Measurements from ENCODE around the gene ASXL2. TPM values are rescaled to one million over a fixed set of nuclear protein-coding genes. Genes with fewer than 3 reads are reported as not detected.

Gene ASXL2
- total and polyA plus RNA-seq, 2 of the 13 experiments (the other 11 are each of a cell fraction or from before 2014, with no cell fraction given), result 12.1 to 19.2 TPM

DNA sequence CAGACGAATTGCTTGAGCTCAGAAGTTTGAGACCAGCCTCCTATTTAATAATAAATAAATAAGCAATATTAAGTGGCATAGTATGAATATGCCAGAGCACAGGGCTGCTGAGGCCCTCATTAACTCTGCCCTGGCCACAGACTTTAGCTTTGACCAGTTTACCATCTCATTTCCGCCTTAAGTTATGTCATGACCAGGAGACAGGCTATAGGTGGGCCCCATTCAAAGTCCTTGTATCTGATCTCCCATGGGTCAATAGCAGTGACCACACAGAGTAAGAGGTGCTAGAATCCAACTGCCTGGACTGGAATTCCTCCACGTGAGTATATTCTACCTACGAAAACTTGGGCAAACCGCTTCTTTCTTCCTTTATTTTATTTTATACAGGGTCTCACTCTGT, 13.4 kb upstream of the ASXL2 start (continued):
- TF ChIP-seq, protein P1, sequence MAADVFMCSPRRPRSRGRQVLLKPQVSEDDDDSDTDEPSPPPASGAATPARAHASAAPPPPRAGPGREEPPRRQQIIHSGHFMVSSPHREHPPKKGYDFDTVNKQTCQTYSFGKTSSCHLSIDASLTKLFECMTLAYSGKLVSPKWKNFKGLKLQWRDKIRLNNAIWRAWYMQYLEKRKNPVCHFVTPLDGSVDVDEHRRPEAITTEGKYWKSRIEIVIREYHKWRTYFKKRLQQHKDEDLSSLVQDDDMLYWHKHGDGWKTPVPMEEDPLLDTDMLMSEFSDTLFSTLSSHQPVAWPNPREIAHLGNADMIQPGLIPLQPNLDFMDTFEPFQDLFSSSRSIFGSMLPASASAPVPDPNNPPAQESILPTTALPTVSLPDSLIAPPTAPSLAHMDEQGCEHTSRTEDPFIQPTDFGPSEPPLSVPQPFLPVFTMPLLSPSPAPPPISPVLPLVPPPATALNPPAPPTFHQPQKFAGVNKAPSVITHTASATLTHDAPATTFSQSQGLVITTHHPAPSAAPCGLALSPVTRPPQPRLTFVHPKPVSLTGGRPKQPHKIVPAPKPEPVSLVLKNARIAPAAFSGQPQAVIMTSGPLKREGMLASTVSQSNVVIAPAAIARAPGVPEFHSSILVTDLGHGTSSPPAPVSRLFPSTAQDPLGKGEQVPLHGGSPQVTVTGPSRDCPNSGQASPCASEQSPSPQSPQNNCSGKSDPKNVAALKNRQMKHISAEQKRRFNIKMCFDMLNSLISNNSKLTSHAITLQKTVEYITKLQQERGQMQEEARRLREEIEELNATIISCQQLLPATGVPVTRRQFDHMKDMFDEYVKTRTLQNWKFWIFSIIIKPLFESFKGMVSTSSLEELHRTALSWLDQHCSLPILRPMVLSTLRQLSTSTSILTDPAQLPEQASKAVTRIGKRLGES (CRISPR knock-in tag; IDR thresholded peaks at IDR 0.05; ENCODE audit: borderline replicate concordance), result no peak
- TF ChIP-seq ZNF841 (CRISPR knock-in tag; IDR thresholded peaks at IDR 0.05; ENCODE audit: borderline replicate concordance) (no peak), HNF4G (IDR thresholded peaks at IDR 0.05; ENCODE audit: borderline replicate concordance, low read depth, low read length) (peak; percentile 30; the same call in 1 of the 2 replicates), HNF4G (CRISPR knock-in tag; IDR thresholded peaks at IDR 0.05; ENCODE audit: borderline replicate concordance, low read depth) (no peak), NR1H2 (CRISPR knock-in tag; IDR thresholded peaks at IDR 0.05; ENCODE audit: borderline replicate concordance, low read depth) (no peak), REXO4 (CRISPR knock-in tag; IDR thresholded peaks at IDR 0.05; ENCODE audit: borderline replicate concordance) (no peak), PHF21A (CRISPR knock-in tag; IDR thresholded peaks at IDR 0.05) (no peak), ZBTB7A (CRISPR knock-in tag; IDR thresholded peaks at IDR 0.05) (no peak), MBNL3 (CRISPR knock-in tag; conservative IDR thresholded peaks at IDR 0.05) (no peak), ZBTB8A (CRISPR knock-in tag; IDR thresholded peaks at IDR 0.05; ENCODE audit: borderline replicate concordance, low read depth) (no peak), ZC3H13 (CRISPR knock-in tag; IDR thresholded peaks at IDR 0.05) (no peak), PRMT3 (CRISPR knock-in tag; IDR thresholded peaks at IDR 0.05; ENCODE audit: borderline replicate concordance, low read depth) (no peak)
- TF ChIP-seq, protein P2, sequence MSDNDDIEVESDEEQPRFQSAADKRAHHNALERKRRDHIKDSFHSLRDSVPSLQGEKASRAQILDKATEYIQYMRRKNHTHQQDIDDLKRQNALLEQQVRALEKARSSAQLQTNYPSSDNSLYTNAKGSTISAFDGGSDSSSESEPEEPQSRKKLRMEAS (IDR thresholded peaks at IDR 0.05), result 0 out of 2 replicates have a peak, but pooled peaks have one; percentile 29
- TF ChIP-seq, protein P3, sequence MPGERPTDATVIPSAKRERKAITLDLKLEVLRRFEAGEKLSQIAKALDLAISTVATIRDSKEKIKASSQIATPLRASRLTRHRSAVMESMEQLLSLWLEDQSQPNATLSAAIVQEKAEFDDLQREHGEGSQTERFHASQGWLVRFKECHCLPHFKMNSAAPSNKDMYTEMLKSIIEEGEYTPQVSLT (CRISPR knock-in tag; IDR thresholded peaks at IDR 0.05; ENCODE audit: borderline replicate concordance, low read depth), result no peak
- TF ChIP-seq, protein P4, sequence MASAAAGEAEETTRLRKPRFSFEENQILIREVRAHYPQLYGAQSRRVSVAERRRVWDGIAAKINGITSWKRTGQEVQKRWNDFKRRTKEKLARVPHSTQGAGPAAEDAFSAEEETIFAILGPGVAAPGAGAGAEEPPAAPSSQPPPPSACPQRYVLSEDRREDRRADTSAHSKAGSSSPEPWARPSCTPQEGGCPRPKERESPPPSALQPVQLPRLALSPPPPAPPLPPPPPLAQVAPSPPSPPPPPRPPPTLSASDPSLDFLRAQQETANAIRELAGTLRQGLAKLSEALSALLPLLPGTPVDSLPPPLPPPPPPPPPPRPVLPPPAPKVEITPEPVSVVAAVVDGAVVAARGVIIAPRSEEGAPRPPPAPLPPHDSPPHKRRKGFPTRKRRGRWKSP (CRISPR knock-in tag; IDR thresholded peaks at IDR 0.05), result no peak
- TF ChIP-seq, protein P5, sequence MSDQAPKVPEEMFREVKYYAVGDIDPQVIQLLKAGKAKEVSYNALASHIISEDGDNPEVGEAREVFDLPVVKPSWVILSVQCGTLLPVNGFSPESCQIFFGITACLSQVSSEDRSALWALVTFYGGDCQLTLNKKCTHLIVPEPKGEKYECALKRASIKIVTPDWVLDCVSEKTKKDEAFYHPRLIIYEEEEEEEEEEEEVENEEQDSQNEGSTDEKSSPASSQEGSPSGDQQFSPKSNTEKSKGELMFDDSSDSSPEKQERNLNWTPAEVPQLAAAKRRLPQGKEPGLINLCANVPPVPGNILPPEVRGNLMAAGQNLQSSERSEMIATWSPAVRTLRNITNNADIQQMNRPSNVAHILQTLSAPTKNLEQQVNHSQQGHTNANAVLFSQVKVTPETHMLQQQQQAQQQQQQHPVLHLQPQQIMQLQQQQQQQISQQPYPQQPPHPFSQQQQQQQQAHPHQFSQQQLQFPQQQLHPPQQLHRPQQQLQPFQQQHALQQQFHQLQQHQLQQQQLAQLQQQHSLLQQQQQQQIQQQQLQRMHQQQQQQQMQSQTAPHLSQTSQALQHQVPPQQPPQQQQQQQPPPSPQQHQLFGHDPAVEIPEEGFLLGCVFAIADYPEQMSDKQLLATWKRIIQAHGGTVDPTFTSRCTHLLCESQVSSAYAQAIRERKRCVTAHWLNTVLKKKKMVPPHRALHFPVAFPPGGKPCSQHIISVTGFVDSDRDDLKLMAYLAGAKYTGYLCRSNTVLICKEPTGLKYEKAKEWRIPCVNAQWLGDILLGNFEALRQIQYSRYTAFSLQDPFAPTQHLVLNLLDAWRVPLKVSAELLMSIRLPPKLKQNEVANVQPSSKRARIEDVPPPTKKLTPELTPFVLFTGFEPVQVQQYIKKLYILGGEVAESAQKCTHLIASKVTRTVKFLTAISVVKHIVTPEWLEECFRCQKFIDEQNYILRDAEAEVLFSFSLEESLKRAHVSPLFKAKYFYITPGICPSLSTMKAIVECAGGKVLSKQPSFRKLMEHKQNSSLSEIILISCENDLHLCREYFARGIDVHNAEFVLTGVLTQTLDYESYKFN (CRISPR knock-in tag; conservative IDR thresholded peaks at IDR 0.05), result peak; percentile 61
- TF ChIP-seq, protein P6, sequence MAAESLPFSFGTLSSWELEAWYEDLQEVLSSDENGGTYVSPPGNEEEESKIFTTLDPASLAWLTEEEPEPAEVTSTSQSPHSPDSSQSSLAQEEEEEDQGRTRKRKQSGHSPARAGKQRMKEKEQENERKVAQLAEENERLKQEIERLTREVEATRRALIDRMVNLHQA (CRISPR knock-in tag; IDR thresholded peaks at IDR 0.05), result no peak
- TF ChIP-seq, protein P7, sequence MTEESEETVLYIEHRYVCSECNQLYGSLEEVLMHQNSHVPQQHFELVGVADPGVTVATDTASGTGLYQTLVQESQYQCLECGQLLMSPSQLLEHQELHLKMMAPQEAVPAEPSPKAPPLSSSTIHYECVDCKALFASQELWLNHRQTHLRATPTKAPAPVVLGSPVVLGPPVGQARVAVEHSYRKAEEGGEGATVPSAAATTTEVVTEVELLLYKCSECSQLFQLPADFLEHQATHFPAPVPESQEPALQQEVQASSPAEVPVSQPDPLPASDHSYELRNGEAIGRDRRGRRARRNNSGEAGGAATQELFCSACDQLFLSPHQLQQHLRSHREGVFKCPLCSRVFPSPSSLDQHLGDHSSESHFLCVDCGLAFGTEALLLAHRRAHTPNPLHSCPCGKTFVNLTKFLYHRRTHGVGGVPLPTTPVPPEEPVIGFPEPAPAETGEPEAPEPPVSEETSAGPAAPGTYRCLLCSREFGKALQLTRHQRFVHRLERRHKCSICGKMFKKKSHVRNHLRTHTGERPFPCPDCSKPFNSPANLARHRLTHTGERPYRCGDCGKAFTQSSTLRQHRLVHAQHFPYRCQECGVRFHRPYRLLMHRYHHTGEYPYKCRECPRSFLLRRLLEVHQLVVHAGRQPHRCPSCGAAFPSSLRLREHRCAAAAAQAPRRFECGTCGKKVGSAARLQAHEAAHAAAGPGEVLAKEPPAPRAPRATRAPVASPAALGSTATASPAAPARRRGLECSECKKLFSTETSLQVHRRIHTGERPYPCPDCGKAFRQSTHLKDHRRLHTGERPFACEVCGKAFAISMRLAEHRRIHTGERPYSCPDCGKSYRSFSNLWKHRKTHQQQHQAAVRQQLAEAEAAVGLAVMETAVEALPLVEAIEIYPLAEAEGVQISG (CRISPR knock-in tag; IDR thresholded peaks at IDR 0.05), result no peak
